K562 (cell line): ENCODE results near the gene CRB2. TPM values are rescaled to one million over a fixed set of nuclear protein-coding genes. Genes with fewer than 3 reads are reported as not detected.

Experiments
- ATAC-seq: fragments of 200-7000 bp; cut with Tn5 transposase; 3 replicates; pipeline ENCODE4 v1.9.1; 2020; ENCODE audit warnings: moderate library complexity
- BruUV-seq: library from RNA; stranded (reverse); fragments of 400-500 nt; replicated peaks from 2 replicates; lab custom pipeline; 2021; lab: Mats Ljungman, UMichigan
- CTCF ChIA-PET: fragments of 300-600 bp; formaldehyde crosslinking; extraction: SDS; loops from one replicate; lab custom pipeline; 2021; ENCODE audit warnings: low intra/inter-chr PET ratio; lab: Yijun Ruan, JAX
- POLR2A ChIA-PET: fragments of 300-600, 350-650 bp; sonication (Branson Sonifier 250); formaldehyde crosslinking; extraction: SDS; loops from one replicate; lab custom pipeline; 2021; ENCODE audit warnings: antibody characterized with exemption, inconsistent platforms; lab: Yijun Ruan, JAX
- DNase-seq, 4 experiments: peaks; one replicate each; pipeline versions ENCODE4 v3.0.0 to v3.0.0-alpha.2; 2011 to 2018; ENCODE audit warnings: low spot score in 3 of 4, mixed read lengths in 3 of 4; ENCODE audit errors: extremely low read depth in 1 of 4
- FAIRE-seq: peaks from 2 replicates; lab custom pipeline; 2011; peaks lifted over from hg19 to GRCh38; lab: Jason Lieb, UNC
- H2AFZ ChIP-seq: 2 replicates; pipeline ENCODE4 v1.6.0; 2011; ENCODE audit warnings: low read depth, low read length, control low read depth, inconsistent platforms
- H3K27ac ChIP-seq: fragments of 200-600 bp; 3 replicates; pipeline ENCODE4 v1.8.0; 2011; ENCODE audit warnings: low read depth, mild to moderate bottlenecking, control low read depth, inconsistent platforms, low read length, moderate library complexity, mixed read lengths; ENCODE audit errors: extremely low read depth
- H3K27me3 ChIP-seq, 2 experiments: fragments of 300-600 bp in 1 of 2; 2 replicates in 1 of 2; 3 replicates in 1 of 2; pipeline versions ENCODE4 v1.6.0 to v1.8.0; 2011; ENCODE audit warnings: inconsistent platforms in 2 of 2, low read length in 2 of 2, mild to moderate bottlenecking in 1 of 2, mixed read lengths in 1 of 2, moderate library complexity in 1 of 2; ENCODE audit not compliant: control insufficient read depth in 2 of 2, insufficient read depth in 2 of 2
- H3K36me3 ChIP-seq: fragments of 300-600 bp; 3 replicates; pipeline ENCODE4 v1.8.0; 2011; ENCODE audit warnings: mild to moderate bottlenecking, low read length, inconsistent platforms; ENCODE audit not compliant: control insufficient read depth, insufficient read depth
- H3K4me1 ChIP-seq, 2 experiments: fragments of 200-600 bp in 1 of 2; replicated peaks in 1 of 2; 2 replicates in 1 of 2; 3 replicates in 1 of 2; pipeline versions ENCODE4 v1.5.1 to v1.8.0; 2011; ENCODE audit warnings: inconsistent platforms in 2 of 2, low read length in 2 of 2, mild to moderate bottlenecking in 1 of 2, mixed read lengths in 1 of 2, moderate library complexity in 1 of 2; ENCODE audit not compliant: control insufficient read depth in 2 of 2, insufficient read depth in 2 of 2
- H3K4me2 ChIP-seq: 2 replicates; pipeline ENCODE4 v1.6.1; 2011; ENCODE audit warnings: low read length, control low read depth, inconsistent platforms, mixed read lengths; ENCODE audit not compliant: insufficient read depth
- H3K4me3 ChIP-seq: fragments of 200-600 bp; sonication (generic), shearing (Covaris generic); 2 replicates; pipeline ENCODE4 v1.5.1; 2016; ENCODE audit warnings: control low read depth, inconsistent platforms
- H3K79me2 ChIP-seq: fragments of 200-600 bp; 3 replicates; pipeline ENCODE4 v1.8.0; 2011; ENCODE audit warnings: low read length, inconsistent platforms; ENCODE audit not compliant: control insufficient read depth, insufficient read depth
- H3K9ac ChIP-seq, 2 experiments: 2 replicates each; pipeline versions ENCODE4 v1.6.0 to v1.6.1; 2011; ENCODE audit warnings: low read depth in 2 of 2, low read length in 2 of 2, control low read depth in 1 of 2, inconsistent platforms in 1 of 2, mild to moderate bottlenecking in 1 of 2, mixed read lengths in 1 of 2; ENCODE audit not compliant: insufficient read depth in 1 of 2
- H3K9me1 ChIP-seq: one replicate; pipeline ENCODE4 v1.6.0; 2011; ENCODE audit warnings: inconsistent platforms, mild to moderate bottlenecking, low read length, moderate library complexity; ENCODE audit not compliant: control insufficient read depth, insufficient read depth
- H3K9me3 ChIP-seq: replicated peaks from 2 replicates; pipeline ENCODE4 v1.5.1; 2011; ENCODE audit warnings: low read depth, low read length, inconsistent platforms; ENCODE audit not compliant: control insufficient read depth, insufficient read depth
- H4K20me1 ChIP-seq: replicated peaks from 2 replicates; pipeline ENCODE4 v1.6.1; 2011; ENCODE audit warnings: low read length, inconsistent platforms, mixed read lengths; ENCODE audit not compliant: control insufficient read depth, insufficient read depth
- CEBPG ChIP-seq, 3 experiments: fragments of 200-800 bp in 1 of 3; sonication (Bioruptor generic) in 1 of 3; sonication (generic) in 1 of 3; formaldehyde crosslinking in 1 of 3; IDR thresholded peaks in 2 of 3; conservative IDR thresholded peaks in 1 of 3; 2 replicates each; pipeline versions ENCODE4 v1.6.1 to v1.8.0; 2016 to 2022; ENCODE audit warnings: missing compliant biosample characterization in 2 of 3, missing genetic modification characterization in 2 of 3, mild to moderate bottlenecking in 1 of 3, missing genetic modification reagents in 1 of 3
- E2F4 ChIP-seq: sonication (generic); formaldehyde crosslinking; IDR thresholded peaks from 2 replicates; pipeline ENCODE4 v1.8.0; 2022; ENCODE audit warnings: mild to moderate bottlenecking, low read depth, missing genetic modification reagents
- E4F1 ChIP-seq: fragments of 250-450 bp; sonication (Bioruptor Pico); IDR thresholded peaks from 2 replicates; pipeline ENCODE4 v1.5.0; 2021; ENCODE audit warnings: mild to moderate bottlenecking, borderline replicate concordance
- NELFE ChIP-seq: IDR thresholded peaks from 2 replicates; pipeline ENCODE4 v1.6.1; 2011; ENCODE audit warnings: mild to moderate bottlenecking; ENCODE audit not compliant: insufficient read depth, insufficient read length
- PHF20 ChIP-seq: fragments of 450-650 bp; IDR thresholded peaks from 2 replicates; pipeline ENCODE4 v1.6.1; 2018; ENCODE audit not compliant: partially characterized antibody
- PML ChIP-seq: IDR thresholded peaks from 2 replicates; pipeline ENCODE4 v1.6.1; 2012; ENCODE audit warnings: low read length, inconsistent platforms
- PURB ChIP-seq: sonication (generic); formaldehyde crosslinking; IDR thresholded peaks from 2 replicates; pipeline ENCODE4 v1.9.0; 2021; ENCODE audit warnings: low read depth, mild to moderate bottlenecking, missing genetic modification reagents
- RFX1 ChIP-seq: fragments of 450-650 bp; IDR thresholded peaks from 2 replicates; pipeline ENCODE4 v1.6.1; 2016; ENCODE audit warnings: mild to moderate bottlenecking, moderate library complexity
- STAT6 ChIP-seq: sonication (generic); formaldehyde crosslinking; IDR thresholded peaks from 2 replicates; pipeline ENCODE4 v1.8.1; 2023; ENCODE audit warnings: mild to moderate bottlenecking, missing genetic modification reagents
- TAF1 ChIP-seq: IDR thresholded peaks from 2 replicates; pipeline ENCODE4 v1.6.1; 2011; ENCODE audit warnings: mild to moderate bottlenecking, low read length, moderate library complexity; ENCODE audit not compliant: insufficient read depth, control insufficient read depth, severe bottlenecking; ENCODE audit errors: extremely low read depth
- XRCC4 ChIP-seq: IDR thresholded peaks from one replicate; pipeline ENCODE4 v1.6.1; 2011; ENCODE audit not compliant: insufficient read depth, insufficient read length; ENCODE audit errors: extremely low read depth
- ZFP1 ChIP-seq: fragments of 450-650 bp; formaldehyde crosslinking; IDR thresholded peaks from 2 replicates; pipeline ENCODE4 v1.4.0; 2020; ENCODE audit warnings: mild to moderate bottlenecking, mixed read lengths
- ZFP91 ChIP-seq: sonication (generic); formaldehyde crosslinking; IDR thresholded peaks from 2 replicates; pipeline ENCODE4 v1.8.0; 2022; ENCODE audit warnings: mild to moderate bottlenecking, missing genetic modification reagents
- ZNF3 ChIP-seq: fragments of 250-450 bp; sonication (Bioruptor Pico); IDR thresholded peaks from 2 replicates; pipeline ENCODE4 v1.5.0; 2021; ENCODE audit warnings: mild to moderate bottlenecking, moderate library complexity
- ZNF316 ChIP-seq: fragments of 450-650 bp; IDR thresholded peaks from 2 replicates; pipeline ENCODE4 v1.6.1; 2016
- WGBS: fragments of 100-300 bp; shearing (Covaris generic); methylation state at CpG from one replicate; pipeline ENCODE4 v1.1.6; 2016; ENCODE audit warnings: low coverage, mixed read lengths; ENCODE audit not compliant: insufficient coverage; ENCODE audit errors: missing lambda C conversion rate; 5-methylcytosine and 5-hydroxymethylcytosine counted together
- in situ Hi-C: fragments of 300-500 bp; cut with MboI; formaldehyde crosslinking; loops from 4 replicates; pipeline ENCODE4 v1.15.0; 2018; ENCODE audit warnings: inconsistent platforms, mixed read lengths
- intact Hi-C: fragments of 100-400 bp; cut with micrococcal nuclease; formaldehyde crosslinking; loops from 2 replicates; pipeline ENCODE4 v1.14.2; 2022
- polyA plus RNA-seq, 8 experiments: library from polyadenylated mRNA; depleted of rRNA in 4 of 8; stranded (reverse) in 5 of 8; unstranded in 3 of 8; fragments of >200 nt; fragmentation: Nextera tagmentation in 2 of 8; fragmentation: Illumina TruSeq in 1 of 8; extraction: Ambion mirVana in 2 of 8; extraction: Trizol in 1 of 8; gene quantifications; 2 replicates each; pipeline versions ENCODE4 v1.2.1 to v1.2.3, GENCODE V29; 2011 to 2014; ENCODE audit warnings: inconsistent platforms in 1 of 8, missing spikeins in 1 of 8
- total RNA-seq, 7 experiments: library from RNA; depleted of rRNA in 6 of 7; stranded (reverse); fragments of >200 nt in 6 of 7; fragmentation: Illumina TruSeq in 2 of 7; extraction: Trizol in 2 of 7; gene quantifications; 2 replicates each; pipeline versions ENCODE4 v1.2.1 to v1.2.3, GENCODE V29; 2011 to 2021; ENCODE audit warnings: low replicate concordance in 1 of 7

The CRB2 gene
- total and polyA plus RNA-seq, 9 of the 15 experiments (the other 6 are each of a cell fraction or from before 2014, with no cell fraction given): 0.13 to 1.2 (median 0.25) TPM; not detected in 2

- Histone ChIP-seq H3K9ac (no peak overlapping the region), H4K20me1 (no peaks in the 10 kb centered on the region; the same call in 1 of the 2 replicates), H3K36me3 (no peaks in the 10 kb centered on the region), H3K27me3 (no peaks in the 10 kb centered on the region), H3K79me2 (no peaks in the 10 kb centered on the region), H3K4me1 (peaks cover 12 to 45% of the 10 kb centered on the region in 2 experiments; a peak in 4 of 5 replicates), H3K9me3 (peaks cover 2% of the 10 kb centered on the region; the same call in 1 of the 2 replicates), H3K4me2 (no peak overlapping the region), H2AFZ (no peak overlapping the region), H3K9me1 (no peaks in the 10 kb centered on the region), H3K27ac (no peak overlapping the region), H3K4me3 (no peak overlapping the region)
- intact Hi-C loops: no loop called here
- POLR2A ChIA-PET: interaction anchor here (0.7 kb wide), 1 partner anchor 316 kb away, joined by 4 read pairs; no protein-coding TSS in a partner anchor
- no peak for FAIRE-seq
- in situ Hi-C loops: no loop called here
- no peak for ATAC-seq
- 76% methylated on average over 28 of the region's 28 CpGs for WGBS
- BruUV-seq: no TSS peak
- DNase-seq: no peak
- CTCF ChIA-PET: interaction anchor here (0.6 kb wide), 1 partner anchor 340 kb away, joined by 3 read pairs; no protein-coding TSS in a partner anchor
- TF ChIP-seq XRCC4 (no peak), PML (no peak), RFX1 (no peak), TAF1 (no peak), PURB (CRISPR knock-in tag) (no peak), E4F1 (CRISPR knock-in tag) (no peak), ZFP1 (no peak), STAT6 (no peak), NELFE (no peak), E2F4 (CRISPR knock-in tag) (no peak), ZFP91 (no peak), ZNF316 (no peak), CEBPG (CRISPR knock-in tag; IDR thresholded peaks at IDR 0.05) (no peak), CEBPG (tag; conservative IDR thresholded peaks at IDR 0.05 in 1 of 2, IDR thresholded peaks at IDR 0.05 in 1 of 2) (no peak), PHF20 (no peak), ZNF3 (CRISPR knock-in tag) (no peak)
Measured at GRCh38 chr9:123391946-123392345, 35.9 kb downstream of the CRB2 start.
